ENCODE data around the gene COL4A1. TPM values are rescaled to one million over a fixed set of nuclear protein-coding genes. Genes with fewer than 3 reads are reported as not detected.

COL4A1 gene
- polyA plus RNA-seq, 2 of the 4 experiments (the other 2 are of a cell fraction) = 23.8 to 71.3 TPM

- 89% methylated on average over 19 of the region's 22 CpGs for WGBS (ENCODE audit: missing lambda C conversion rate)
- ATAC-seq (0 out of 6 replicates have a peak, but pooled peaks of 1 of the 2 experiments have one; percentile 24), DNase-seq (ENCODE audit: low read depth in 1 of 2, low spot score in 1 of 2) (peak in 1 of 2 experiments; percentile 33), FAIRE-seq (no peak)
- Histone ChIP-seq H3K27ac (peak overlapping the region in 1 of 2 experiments; percentile 65; a peak in 1 of 6 replicates), H3K4me2 (no peak overlapping the region), H3K4me1 (peaks cover 18% of the 10 kb centered on the region), H3K9me3 (no peaks in the 10 kb centered on the region), H3K4me3 (no peak overlapping the region)
- TF ChIP-seq HEYL (CRISPR knock-in tag; IDR thresholded peaks at IDR 0.05) = no peak
- TF ChIP-seq USF2 (IDR thresholded peaks at IDR 0.05) = no peak
- no peak for TF ChIP-seq ZC3H11A (IDR thresholded peaks at IDR 0.05)
- TF ChIP-seq CBX8 (IDR thresholded peaks at IDR 0.05) = no peak
- no peak for TF ChIP-seq HDAC2 (IDR thresholded peaks at IDR 0.05)
- no peak for TF ChIP-seq HOXA7 (CRISPR knock-in tag; IDR thresholded peaks at IDR 0.05)
- ChIA-PET POLR2A (no interaction called here), CTCF (interaction anchor here (0.6 to 1.4 kb wide), 6 partner anchors 107 to 1144 kb away, joined by 3 to 4 read pairs (median 3); no protein-coding TSS in a partner anchor)
These were observed 199.2 kb downstream of the COL4A1 start for GRCh38 chr13:110107568-110108347.

GRCh38 chr13:110106726-110107125 lies 200.2 kb downstream of the COL4A1 start:
- Histone ChIP-seq H3K9me3 (no peaks in the 10 kb centered on the region; the same call in 2 of the 3 replicates), H3K27ac (peak overlapping the region; percentile 52 to 65; a peak in 2 of 6 replicates), H3K4me3 (no peak overlapping the region), H3K4me2 (no peak overlapping the region), H3K4me1 (peaks cover 17% of the 10 kb centered on the region)
- POLR2A ChIA-PET = no interaction called here
- no peak for TF ChIP-seq ATOH8 (CRISPR knock-in tag; IDR thresholded peaks at IDR 0.05; ENCODE audit: low read depth)
- no peak for TF ChIP-seq FOSL2 (IDR thresholded peaks at IDR 0.05)
- no peak for TF ChIP-seq FOSL2 (CRISPR knock-in tag; IDR thresholded peaks at IDR 0.05)
- no peak for TF ChIP-seq REST (IDR thresholded peaks at IDR 0.05)
- no peak for TF ChIP-seq ELK1 (IDR thresholded peaks at IDR 0.05; ENCODE audit: low read depth, low read length)
- TF ChIP-seq HMGXB4 (CRISPR knock-in tag; IDR thresholded peaks at IDR 0.05; ENCODE audit: borderline replicate concordance) = no peak
- TF ChIP-seq EHMT2 (IDR thresholded peaks at IDR 0.05; ENCODE audit: low read depth) = no peak
- TF ChIP-seq KDM5A (IDR thresholded peaks at IDR 0.05) = no peak
- no peak for TF ChIP-seq JUN (IDR thresholded peaks at IDR 0.05)
- TF ChIP-seq HOXB5 (CRISPR knock-in tag; IDR thresholded peaks at IDR 0.05) = no peak
- TF ChIP-seq USF2 (IDR thresholded peaks at IDR 0.05) = no peak
- no peak for TF ChIP-seq CEBPB (IDR thresholded peaks at IDR 0.05)
- TF ChIP-seq TP53 (CRISPR knock-in tag; IDR thresholded peaks at IDR 0.05) = no peak
- TF ChIP-seq CTCF (IDR thresholded peaks at IDR 0.05) = no peak
- TF ChIP-seq HOXB13 (CRISPR knock-in tag; IDR thresholded peaks at IDR 0.05; ENCODE audit: low read depth) = no peak
- no peak for TF ChIP-seq PHF8 (IDR thresholded peaks at IDR 0.05; ENCODE audit: borderline replicate concordance, low read depth)
- no peak for TF ChIP-seq ZSCAN20 (CRISPR knock-in tag; IDR thresholded peaks at IDR 0.05)
- CTCF ChIA-PET = interaction anchor here (1.0 to 1.4 kb wide), 7 partner anchors 10 to 1191 kb away, joined by 3 to 4 read pairs (median 3); no protein-coding TSS in a partner anchor
- 85% methylated on average over 5 of the region's 7 CpGs for WGBS (ENCODE audit: missing lambda C conversion rate)
- DNase-seq (ENCODE audit: low read depth in 1 of 2, low spot score in 1 of 2) (no peak), FAIRE-seq (no peak), ATAC-seq (no peak)

Data from A549 (cell line).